Cardiac muscle cell (in vitro differentiated cells and primary cell): ENCODE measurements around the gene DDN. TPM values are rescaled to one million over a fixed set of nuclear protein-coding genes. Genes with fewer than 3 reads are reported as not detected.

ENCODE experiments used
- DNase-seq, 2 donors: peaks; one replicate each; pipeline versions ENCODE4 v3.0.0 to v3.0.0-alpha.2; 2010 to 2017; ENCODE audit warnings: low read depth in 1 of 2, low spot score in 1 of 2
- H3K27ac ChIP-seq: fragments of 200-600 bp; sonication (generic); 2 replicates; pipeline ENCODE4 v1.5.1; 2016
- H3K27me3 ChIP-seq: fragments of 200-600 bp; sonication (generic); 2 replicates; pipeline ENCODE4 v1.6.0; 2016; ENCODE audit warnings: control low read depth
- H3K36me3 ChIP-seq: fragments of 200-600 bp; sonication (generic); 2 replicates; pipeline ENCODE4 v1.5.1; 2016; ENCODE audit warnings: control low read depth
- H3K4me1 ChIP-seq: fragments of 200-600 bp; sonication (generic); 2 replicates; pipeline ENCODE4 v1.8.1; 2017; ENCODE audit warnings: low read depth, mild to moderate bottlenecking, mixed run types
- H3K4me3 ChIP-seq: fragments of 200-600 bp; sonication (generic); 2 replicates; pipeline ENCODE4 v1.5.1; 2016; ENCODE audit warnings: mild to moderate bottlenecking
- H3K9me3 ChIP-seq: fragments of 200-600 bp; sonication (generic); 2 replicates; pipeline ENCODE4 v1.5.1; 2017; ENCODE audit warnings: low read depth, mild to moderate bottlenecking, control low read depth
- polyA plus RNA-seq: library from polyadenylated mRNA; unstranded; fragments of >200 nt; fragmentation: Nextera tagmentation; extraction: Ambion mirVana; gene quantifications from 2 replicates; pipeline ENCODE4 v1.2.1, GENCODE V29; 2016
- total RNA-seq: library from RNA; depleted of rRNA; stranded (reverse); fragments of >200 nt; gene quantifications from 2 replicates; pipeline ENCODE4 v1.2.3, GENCODE V29; 2016
- TF ChIP-seq, protein P1 (sequence below): IDR thresholded peaks from 2 replicates; pipeline ENCODE4 v1.5.1; 2012; ENCODE audit warnings: low read depth, mild to moderate bottlenecking, low read length

Gene DDN
- total and polyA plus RNA-seq, 2 experiments from 2014 or later, result 2.1 to 5.4 TPM

- TF ChIP-seq, protein P1, sequence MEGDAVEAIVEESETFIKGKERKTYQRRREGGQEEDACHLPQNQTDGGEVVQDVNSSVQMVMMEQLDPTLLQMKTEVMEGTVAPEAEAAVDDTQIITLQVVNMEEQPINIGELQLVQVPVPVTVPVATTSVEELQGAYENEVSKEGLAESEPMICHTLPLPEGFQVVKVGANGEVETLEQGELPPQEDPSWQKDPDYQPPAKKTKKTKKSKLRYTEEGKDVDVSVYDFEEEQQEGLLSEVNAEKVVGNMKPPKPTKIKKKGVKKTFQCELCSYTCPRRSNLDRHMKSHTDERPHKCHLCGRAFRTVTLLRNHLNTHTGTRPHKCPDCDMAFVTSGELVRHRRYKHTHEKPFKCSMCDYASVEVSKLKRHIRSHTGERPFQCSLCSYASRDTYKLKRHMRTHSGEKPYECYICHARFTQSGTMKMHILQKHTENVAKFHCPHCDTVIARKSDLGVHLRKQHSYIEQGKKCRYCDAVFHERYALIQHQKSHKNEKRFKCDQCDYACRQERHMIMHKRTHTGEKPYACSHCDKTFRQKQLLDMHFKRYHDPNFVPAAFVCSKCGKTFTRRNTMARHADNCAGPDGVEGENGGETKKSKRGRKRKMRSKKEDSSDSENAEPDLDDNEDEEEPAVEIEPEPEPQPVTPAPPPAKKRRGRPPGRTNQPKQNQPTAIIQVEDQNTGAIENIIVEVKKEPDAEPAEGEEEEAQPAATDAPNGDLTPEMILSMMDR, result no peak
- no peak for DNase-seq
- Histone ChIP-seq H3K27ac (no peak overlapping the region), H3K27me3 (no peaks in the 10 kb centered on the region), H3K4me1 (no peaks in the 10 kb centered on the region), H3K9me3 (no peaks in the 10 kb centered on the region), H3K4me3 (no peak overlapping the region), H3K36me3 (peaks cover 66% of the 10 kb centered on the region)
Measured at GRCh38 chr12:49038291-49038955, 39.2 kb upstream of the DDN start.

DNA sequence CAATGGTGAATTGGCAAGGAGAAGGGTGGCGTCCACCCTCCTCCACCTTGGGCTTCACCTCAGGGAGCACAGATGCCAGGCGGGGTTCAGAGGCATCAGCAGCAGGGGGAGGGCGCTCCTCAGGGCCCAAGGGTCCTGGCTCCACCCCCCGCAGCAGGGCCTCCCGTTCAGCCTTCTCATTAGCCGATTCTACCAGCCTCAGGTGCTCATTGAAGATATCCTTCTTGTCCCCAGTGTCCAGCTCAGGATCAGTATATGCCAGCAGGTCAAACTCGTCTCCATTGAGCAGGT, 38.7 kb upstream of the DDN start:
- TF ChIP-seq, protein P1, result no peak
- peaks cover 66% of the 10 kb centered on the region for H3K36me3 ChIP-seq
- no peaks in the 10 kb centered on the region for H3K27me3 ChIP-seq
- H3K9me3 ChIP-seq, result no peaks in the 10 kb centered on the region
- no peak for DNase-seq
- no peaks in the 10 kb centered on the region for H3K4me1 ChIP-seq
- H3K4me3 ChIP-seq, result no peak overlapping the region
- H3K27ac ChIP-seq, result no peak overlapping the region

GRCh38 chr12:49037111-49037946, 38.2 kb upstream of the DDN start:
- no peak for DNase-seq
- H3K4me1 ChIP-seq, result no peaks in the 10 kb centered on the region
- H3K4me3 ChIP-seq, result no peak overlapping the region
- no peaks in the 10 kb centered on the region for H3K9me3 ChIP-seq
- no peak overlapping the region for H3K27ac ChIP-seq
- H3K27me3 ChIP-seq, result no peaks in the 10 kb centered on the region
- peaks cover 63% of the 10 kb centered on the region for H3K36me3 ChIP-seq
- TF ChIP-seq, protein P1, result no peak

DNA sequence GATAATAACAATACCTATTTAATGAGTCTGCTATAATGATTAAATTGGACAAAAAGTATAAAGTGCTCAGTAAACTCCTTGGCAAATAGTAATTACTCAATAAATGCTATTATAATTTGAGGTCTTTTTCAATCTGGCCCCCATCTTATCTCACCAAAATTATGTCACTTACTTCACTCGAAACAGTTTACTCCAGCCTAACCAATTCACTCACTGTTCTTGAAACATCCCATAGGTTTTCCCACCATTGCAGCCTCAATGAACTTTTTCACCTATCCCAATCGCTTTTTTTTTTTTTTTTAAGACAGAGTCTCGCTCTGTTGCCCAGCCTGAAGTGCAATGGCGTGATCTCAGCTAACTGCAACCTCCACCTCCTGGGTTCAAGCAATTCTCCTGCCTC, 36.9 kb upstream of the DDN start:
- Histone ChIP-seq H3K27ac (no peak overlapping the region), H3K27me3 (no peaks in the 10 kb centered on the region), H3K9me3 (no peaks in the 10 kb centered on the region), H3K4me1 (no peaks in the 10 kb centered on the region), H3K4me3 (no peak overlapping the region), H3K36me3 (peaks cover 68% of the 10 kb centered on the region)
- TF ChIP-seq, protein P1, result no peak
- no peak for DNase-seq

DNA sequence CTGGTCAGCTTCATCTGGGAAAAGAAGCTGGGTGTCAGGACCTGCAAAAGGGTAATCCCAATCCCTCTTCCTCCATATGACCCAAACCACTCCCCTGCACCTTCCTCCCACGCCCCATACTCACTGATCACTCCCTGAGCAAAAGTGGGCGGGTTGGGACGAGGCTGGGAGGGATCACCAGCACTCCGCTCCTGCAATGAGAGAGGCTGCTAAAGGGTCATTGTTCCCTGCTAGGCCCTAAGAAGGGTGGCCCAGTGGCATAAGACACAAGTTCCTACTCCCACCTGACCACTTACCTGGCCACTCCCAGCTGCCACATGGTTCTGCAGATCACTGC, 35.1 kb upstream of the DDN start:
- Histone ChIP-seq H3K4me3 (no peak overlapping the region), H3K36me3 (peaks cover 58% of the 10 kb centered on the region), H3K27ac (no peak overlapping the region), H3K27me3 (no peaks in the 10 kb centered on the region), H3K9me3 (no peaks in the 10 kb centered on the region), H3K4me1 (no peaks in the 10 kb centered on the region)
- TF ChIP-seq, protein P1, result no peak
- DNase-seq, result no peak
